ENCODE results near the gene CLMN.

- TF ChIP-seq CTCF (IDR thresholded peaks at IDR 0.05; ENCODE audit: low read length) (no peak), EZH2 (IDR thresholded peaks at IDR 0.05; ENCODE audit: borderline replicate concordance, low read length) (no peak)
Measured at GRCh38 chr14:95311752-95312151, 8.0 kb downstream of the CLMN start.
